K562 (cell line): ENCODE results near the gene PAQR6. TPM values are rescaled to one million over a fixed set of nuclear protein-coding genes. Genes with fewer than 3 reads are reported as not detected.

Experiments used
- ATAC-seq: fragments of 200-7000 bp; cut with Tn5 transposase; 3 replicates; pipeline ENCODE4 v1.9.1; 2020; ENCODE audit warnings: moderate library complexity
- BruUV-seq: library from RNA; stranded (reverse); fragments of 400-500 nt; replicated peaks from 2 replicates; lab custom pipeline; 2021; lab: Mats Ljungman, UMichigan
- CTCF ChIA-PET: fragments of 300-600 bp; formaldehyde crosslinking; extraction: SDS; loops from one replicate; lab custom pipeline; 2021; ENCODE audit warnings: low intra/inter-chr PET ratio; lab: Yijun Ruan, JAX
- POLR2A ChIA-PET: fragments of 300-600, 350-650 bp; sonication (Branson Sonifier 250); formaldehyde crosslinking; extraction: SDS; loops from one replicate; lab custom pipeline; 2021; ENCODE audit warnings: antibody characterized with exemption, inconsistent platforms; lab: Yijun Ruan, JAX
- DNase-seq, 4 experiments: peaks; one replicate each; pipeline versions ENCODE4 v3.0.0 to v3.0.0-alpha.2; 2011 to 2018; ENCODE audit warnings: low spot score in 3 of 4, mixed read lengths in 3 of 4; ENCODE audit errors: extremely low read depth in 1 of 4
- FAIRE-seq: peaks from 2 replicates; lab custom pipeline; 2011; peaks lifted over from hg19 to GRCh38; lab: Jason Lieb, UNC
- H2AFZ ChIP-seq: 2 replicates; pipeline ENCODE4 v1.6.0; 2011; ENCODE audit warnings: low read depth, low read length, control low read depth, inconsistent platforms
- H3K27ac ChIP-seq: fragments of 200-600 bp; 3 replicates; pipeline ENCODE4 v1.8.0; 2011; ENCODE audit warnings: low read depth, mild to moderate bottlenecking, control low read depth, inconsistent platforms, low read length, moderate library complexity, mixed read lengths; ENCODE audit errors: extremely low read depth
- H3K27me3 ChIP-seq, 2 experiments: fragments of 300-600 bp in 1 of 2; 2 replicates in 1 of 2; 3 replicates in 1 of 2; pipeline versions ENCODE4 v1.6.0 to v1.8.0; 2011; ENCODE audit warnings: inconsistent platforms in 2 of 2, low read length in 2 of 2, mild to moderate bottlenecking in 1 of 2, mixed read lengths in 1 of 2, moderate library complexity in 1 of 2; ENCODE audit not compliant: control insufficient read depth in 2 of 2, insufficient read depth in 2 of 2
- H3K36me3 ChIP-seq: fragments of 300-600 bp; 3 replicates; pipeline ENCODE4 v1.8.0; 2011; ENCODE audit warnings: mild to moderate bottlenecking, low read length, inconsistent platforms; ENCODE audit not compliant: control insufficient read depth, insufficient read depth
- H3K4me1 ChIP-seq, 2 experiments: fragments of 200-600 bp in 1 of 2; replicated peaks in 1 of 2; 2 replicates in 1 of 2; 3 replicates in 1 of 2; pipeline versions ENCODE4 v1.5.1 to v1.8.0; 2011; ENCODE audit warnings: inconsistent platforms in 2 of 2, low read length in 2 of 2, mild to moderate bottlenecking in 1 of 2, mixed read lengths in 1 of 2, moderate library complexity in 1 of 2; ENCODE audit not compliant: control insufficient read depth in 2 of 2, insufficient read depth in 2 of 2
- H3K4me2 ChIP-seq: 2 replicates; pipeline ENCODE4 v1.6.1; 2011; ENCODE audit warnings: low read length, control low read depth, inconsistent platforms, mixed read lengths; ENCODE audit not compliant: insufficient read depth
- H3K4me3 ChIP-seq: fragments of 200-600 bp; sonication (generic), shearing (Covaris generic); 2 replicates; pipeline ENCODE4 v1.5.1; 2016; ENCODE audit warnings: control low read depth, inconsistent platforms
- H3K79me2 ChIP-seq: fragments of 200-600 bp; 3 replicates; pipeline ENCODE4 v1.8.0; 2011; ENCODE audit warnings: low read length, inconsistent platforms; ENCODE audit not compliant: control insufficient read depth, insufficient read depth
- H3K9ac ChIP-seq, 2 experiments: 2 replicates each; pipeline versions ENCODE4 v1.6.0 to v1.6.1; 2011; ENCODE audit warnings: low read depth in 2 of 2, low read length in 2 of 2, control low read depth in 1 of 2, inconsistent platforms in 1 of 2, mild to moderate bottlenecking in 1 of 2, mixed read lengths in 1 of 2; ENCODE audit not compliant: insufficient read depth in 1 of 2
- H3K9me1 ChIP-seq: one replicate; pipeline ENCODE4 v1.6.0; 2011; ENCODE audit warnings: inconsistent platforms, mild to moderate bottlenecking, low read length, moderate library complexity; ENCODE audit not compliant: control insufficient read depth, insufficient read depth
- H3K9me3 ChIP-seq: replicated peaks from 2 replicates; pipeline ENCODE4 v1.5.1; 2011; ENCODE audit warnings: low read depth, low read length, inconsistent platforms; ENCODE audit not compliant: control insufficient read depth, insufficient read depth
- H4K20me1 ChIP-seq: replicated peaks from 2 replicates; pipeline ENCODE4 v1.6.1; 2011; ENCODE audit warnings: low read length, inconsistent platforms, mixed read lengths; ENCODE audit not compliant: control insufficient read depth, insufficient read depth
- CHD4 ChIP-seq: fragments of 200-600 bp; sonication (generic); IDR thresholded peaks from 3 replicates; pipeline ENCODE4 v1.6.1; 2012; ENCODE audit warnings: low read depth, mild to moderate bottlenecking, mixed read lengths, low read length, inconsistent platforms; ENCODE audit not compliant: insufficient read depth, insufficient replicate concordance, poor library complexity, severe bottlenecking
- MIER1 ChIP-seq: fragments of 450-650 bp; IDR thresholded peaks from 2 replicates; pipeline ENCODE4 v1.6.1; 2016; ENCODE audit warnings: antibody characterized with exemption, mild to moderate bottlenecking, low read depth
- NFXL1 ChIP-seq: fragments of 450-650 bp; formaldehyde crosslinking; IDR thresholded peaks from 2 replicates; pipeline ENCODE4 v1.4.0; 2021; ENCODE audit warnings: mild to moderate bottlenecking
- POLR2AphosphoS5 ChIP-seq: IDR thresholded peaks from 2 replicates; pipeline ENCODE4 v1.6.1; 2011; ENCODE audit warnings: mild to moderate bottlenecking, low read depth, low read length, moderate library complexity; ENCODE audit not compliant: control insufficient read depth, insufficient read depth
- RBFOX2 ChIP-seq: fragments of 200-400 bp; formaldehyde crosslinking; IDR thresholded peaks from 2 replicates; pipeline ENCODE4 v1.6.1; 2017; ENCODE audit warnings: low read depth, mild to moderate bottlenecking, low read length, moderate library complexity
- SUPT5H ChIP-seq: fragments of 450-650 bp; IDR thresholded peaks from 2 replicates; pipeline ENCODE4 v1.6.1; 2016
- ZNF551 ChIP-seq: fragments of 250-450 bp; sonication (Bioruptor Pico); IDR thresholded peaks from 2 replicates; pipeline ENCODE4 v1.5.0; 2021; ENCODE audit warnings: mild to moderate bottlenecking, moderate library complexity
- WGBS: fragments of 100-300 bp; shearing (Covaris generic); methylation state at CpG from one replicate; pipeline ENCODE4 v1.1.6; 2016; ENCODE audit warnings: low coverage, mixed read lengths; ENCODE audit not compliant: insufficient coverage; ENCODE audit errors: missing lambda C conversion rate; 5-methylcytosine and 5-hydroxymethylcytosine counted together
- in situ Hi-C: fragments of 300-500 bp; cut with MboI; formaldehyde crosslinking; loops from 4 replicates; pipeline ENCODE4 v1.15.0; 2018; ENCODE audit warnings: inconsistent platforms, mixed read lengths
- intact Hi-C: fragments of 100-400 bp; cut with micrococcal nuclease; formaldehyde crosslinking; loops from 2 replicates; pipeline ENCODE4 v1.14.2; 2022
- polyA plus RNA-seq, 8 experiments: library from polyadenylated mRNA; depleted of rRNA in 4 of 8; stranded (reverse) in 5 of 8; unstranded in 3 of 8; fragments of >200 nt; fragmentation: Nextera tagmentation in 2 of 8; fragmentation: Illumina TruSeq in 1 of 8; extraction: Ambion mirVana in 2 of 8; extraction: Trizol in 1 of 8; gene quantifications; 2 replicates each; pipeline versions ENCODE4 v1.2.1 to v1.2.3, GENCODE V29; 2011 to 2014; ENCODE audit warnings: inconsistent platforms in 1 of 8, missing spikeins in 1 of 8
- total RNA-seq, 7 experiments: library from RNA; depleted of rRNA in 6 of 7; stranded (reverse); fragments of >200 nt in 6 of 7; fragmentation: Illumina TruSeq in 2 of 7; extraction: Trizol in 2 of 7; gene quantifications; 2 replicates each; pipeline versions ENCODE4 v1.2.1 to v1.2.3, GENCODE V29; 2011 to 2021; ENCODE audit warnings: low replicate concordance in 1 of 7

PAQR6 gene
- total and polyA plus RNA-seq, 9 of the 15 experiments (the other 6 are each of a cell fraction or from before 2014, with no cell fraction given), result 0.07 to 1.8 (median 0.62) TPM

GRCh38 chr1:156253634-156254033 lies 5.8 kb upstream of the PAQR6 start:
- Histone ChIP-seq H3K9ac (no peak overlapping the region), H3K4me1 (peaks cover 10 to 15% of the 10 kb centered on the region in 2 experiments; a peak in 4 of 5 replicates), H3K27ac (no peak overlapping the region), H3K36me3 (peaks cover 87% of the 10 kb centered on the region), H3K4me2 (no peak overlapping the region), H3K9me3 (no peaks in the 10 kb centered on the region), H4K20me1 (no peaks in the 10 kb centered on the region), H3K79me2 (no peaks in the 10 kb centered on the region), H3K27me3 (no peaks in the 10 kb centered on the region), H3K4me3 (no peak overlapping the region), H3K9me1 (no peaks in the 10 kb centered on the region), H2AFZ (no peak overlapping the region)
- CTCF ChIA-PET, result no interaction called here
- FAIRE-seq, result no peak
- no peak for DNase-seq
- intact Hi-C loops (no loop called here), in situ Hi-C loops (no loop called here)
- POLR2A ChIA-PET, result interaction anchor here (0.6 to 1.7 kb wide), 5 partner anchors 8 to 30 kb away, joined by 3 read pairs; no protein-coding TSS in a partner anchor
- TF ChIP-seq NFXL1, result no peak
- peak; percentile 21; the same call in 1 of the 2 replicates for TF ChIP-seq SUPT5H
- TF ChIP-seq POLR2AphosphoS5, result 0 out of 2 replicates have a peak, but pooled peaks have one; percentile 2
- TF ChIP-seq ZNF551 (CRISPR knock-in tag), result no peak
- WGBS, result 90% methylated on average over 3 of the region's 3 CpGs
- no TSS peak for BruUV-seq
- ATAC-seq, result no peak

- DNase-seq (no peak), FAIRE-seq (no peak), ATAC-seq (no peak)
- no peaks in the 10 kb centered on the region for H3K27me3 ChIP-seq
- 62% methylated on average over 3 of the region's 3 CpGs for WGBS
- no peak overlapping the region for H3K4me3 ChIP-seq
- no peaks in the 10 kb centered on the region for H4K20me1 ChIP-seq
- in situ Hi-C loops, result no loop called here
- BruUV-seq, result no TSS peak
- CTCF ChIA-PET, result no interaction called here
- 0 out of 2 replicates have a peak, but pooled peaks have one; percentile 26 for TF ChIP-seq RBFOX2
- TF ChIP-seq MIER1, result no peak
- TF ChIP-seq CHD4, result no peak
- H3K9ac ChIP-seq, result peak overlapping the region in 1 of 2 experiments; percentile 65; a peak in 2 of 4 replicates
- H3K9me1 ChIP-seq, result no peaks in the 10 kb centered on the region
- H3K36me3 ChIP-seq, result peaks cover 69% of the 10 kb centered on the region; the same call in 2 of the 3 replicates
- H3K4me2 ChIP-seq, result no peak overlapping the region
- no peak overlapping the region for H2AFZ ChIP-seq
- peaks cover 0 to 24% of the 10 kb centered on the region in 2 experiments; a peak in 3 of 5 replicates for H3K4me1 ChIP-seq
- H3K9me3 ChIP-seq, result no peaks in the 10 kb centered on the region
- intact Hi-C loops, result no loop called here
- no peak overlapping the region for H3K27ac ChIP-seq
- H3K79me2 ChIP-seq, result no peaks in the 10 kb centered on the region
- POLR2A ChIA-PET, result interaction anchor here (0.6 to 1.6 kb wide), 9 partner anchors 9 to 274 kb away, joined by 3 to 7 read pairs (median 3); partner anchors contain the start of genes BGLAP, PMF1 and SMG5
Measured at GRCh38 chr1:156251527-156251926, 3.7 kb upstream of the PAQR6 start.
